ENCODE measurements around the gene TIMM17B. TPM values are rescaled to one million over a fixed set of nuclear protein-coding genes. Genes with fewer than 3 reads are reported as not detected.

TIMM17B gene
- total RNA-seq, 4 donors from 2014 or later: 33.8 to 67.9 (median 54.5) TPM

DNA sequence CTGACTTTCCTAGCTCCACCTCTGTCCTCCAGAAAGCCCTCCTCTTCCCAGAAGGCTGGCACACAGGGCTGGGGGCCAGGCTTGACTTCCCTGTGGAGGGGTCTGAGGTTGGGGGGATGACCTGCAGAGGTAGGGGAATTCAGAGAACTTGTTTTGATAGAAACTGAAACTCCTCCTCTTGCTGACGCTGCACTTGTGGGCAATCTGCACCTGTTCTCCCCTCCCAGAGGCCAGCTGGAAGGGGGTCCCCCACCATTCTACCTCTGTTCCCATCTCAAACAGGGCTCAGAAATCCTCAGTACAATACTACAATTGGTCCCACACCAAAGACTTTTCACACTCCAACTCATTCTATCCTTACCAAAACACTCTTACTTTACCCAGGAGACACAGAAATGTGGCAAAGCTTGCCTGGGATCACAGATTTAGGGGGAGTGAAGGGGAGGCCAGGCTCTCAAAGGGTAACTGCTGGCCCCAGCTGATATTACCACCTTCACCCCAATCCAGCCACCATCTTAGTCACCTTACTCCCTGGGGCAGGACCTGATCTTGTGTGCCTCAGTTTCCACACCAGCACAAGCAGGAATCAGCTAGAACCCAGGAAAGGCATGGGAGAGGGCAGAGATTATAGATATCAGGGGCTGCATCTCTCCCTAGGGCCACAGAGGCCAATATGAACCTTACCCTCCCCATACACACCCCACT is 41.3 kb upstream of the TIMM17B start:
- peak in 2 of 3 donors; percentile 79 to 85 for DNase-seq

DNA sequence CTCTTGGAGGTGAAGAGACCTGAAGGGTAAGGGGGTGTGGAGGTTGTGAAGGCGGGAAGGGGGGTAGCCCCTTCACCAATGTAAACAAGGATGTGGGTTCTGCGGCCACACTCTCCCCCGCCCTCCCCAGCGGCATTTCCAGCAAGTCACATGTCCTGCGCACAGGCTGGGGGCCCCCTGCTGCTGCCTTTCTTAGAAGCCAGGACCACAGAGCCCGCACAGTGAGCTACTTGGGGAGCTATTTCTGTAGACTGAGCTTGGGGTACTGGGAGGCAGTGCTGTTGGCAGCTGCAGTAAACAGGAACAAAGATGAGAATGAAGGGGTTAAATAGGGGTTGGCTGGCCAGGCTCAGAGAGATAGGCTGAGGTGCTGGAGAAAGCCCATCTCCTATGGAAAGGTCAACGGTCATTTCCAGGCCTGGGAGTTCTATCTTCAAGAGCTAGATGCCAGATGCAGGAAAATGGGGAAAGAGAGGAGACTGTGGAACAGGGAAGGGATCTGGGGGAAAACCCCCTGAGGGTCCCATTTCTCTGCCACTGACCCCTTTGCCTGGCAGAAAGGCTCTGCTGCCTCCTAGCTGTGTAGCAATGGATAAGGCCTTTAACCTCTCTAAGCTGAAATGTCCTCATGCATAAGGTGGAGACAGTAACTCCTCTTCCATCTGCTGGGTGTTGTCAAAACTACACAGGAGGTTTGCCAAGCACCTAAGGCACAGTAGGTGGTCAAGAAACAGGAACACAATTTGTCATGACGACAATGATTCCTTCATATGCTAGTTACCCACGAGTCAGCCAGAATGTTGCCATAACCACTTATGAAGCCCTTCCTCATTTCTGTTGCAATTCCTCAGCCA is 39.7 kb upstream of the TIMM17B start:
- Histone ChIP-seq H3K4me3 (peak overlapping the region in 1 of 4 donors; percentile 23), H3K4me1 (peaks cover 0 to 25% (median 14%) of the 10 kb centered on the region in 4 donors), H3K9me3 (no peaks in the 10 kb centered on the region), H3K27ac (peak overlapping the region; percentile 75 to 84 (median 76)), H3K36me3 (peaks cover 0 to 20% (median 0%) of the 10 kb centered on the region in 3 donors), H3K27me3 (no peaks in the 10 kb centered on the region)
- peak in 1 of 2 donors; percentile 23 for TF ChIP-seq POLR2A (IDR thresholded peaks at IDR 0.05)
- TF ChIP-seq, protein P1, sequence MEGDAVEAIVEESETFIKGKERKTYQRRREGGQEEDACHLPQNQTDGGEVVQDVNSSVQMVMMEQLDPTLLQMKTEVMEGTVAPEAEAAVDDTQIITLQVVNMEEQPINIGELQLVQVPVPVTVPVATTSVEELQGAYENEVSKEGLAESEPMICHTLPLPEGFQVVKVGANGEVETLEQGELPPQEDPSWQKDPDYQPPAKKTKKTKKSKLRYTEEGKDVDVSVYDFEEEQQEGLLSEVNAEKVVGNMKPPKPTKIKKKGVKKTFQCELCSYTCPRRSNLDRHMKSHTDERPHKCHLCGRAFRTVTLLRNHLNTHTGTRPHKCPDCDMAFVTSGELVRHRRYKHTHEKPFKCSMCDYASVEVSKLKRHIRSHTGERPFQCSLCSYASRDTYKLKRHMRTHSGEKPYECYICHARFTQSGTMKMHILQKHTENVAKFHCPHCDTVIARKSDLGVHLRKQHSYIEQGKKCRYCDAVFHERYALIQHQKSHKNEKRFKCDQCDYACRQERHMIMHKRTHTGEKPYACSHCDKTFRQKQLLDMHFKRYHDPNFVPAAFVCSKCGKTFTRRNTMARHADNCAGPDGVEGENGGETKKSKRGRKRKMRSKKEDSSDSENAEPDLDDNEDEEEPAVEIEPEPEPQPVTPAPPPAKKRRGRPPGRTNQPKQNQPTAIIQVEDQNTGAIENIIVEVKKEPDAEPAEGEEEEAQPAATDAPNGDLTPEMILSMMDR (IDR thresholded peaks at IDR 0.05): peak in 3 of 6 experiments; percentile 9 to 16 (median 12)
- peak; percentile 53 to 96 (median 94) for DNase-seq

More for the DNA sequence above, 41.3 kb upstream of the TIMM17B start:
- no peaks in the 10 kb centered on the region for H3K27me3 ChIP-seq
- H3K9me3 ChIP-seq: no peaks in the 10 kb centered on the region
- peaks cover 0 to 12% (median 0%) of the 10 kb centered on the region in 3 donors for H3K36me3 ChIP-seq
- H3K27ac ChIP-seq: peak overlapping the region; percentile 74 to 84 (median 76)
- H3K4me1 ChIP-seq: peaks cover 0 to 25% (median 14%) of the 10 kb centered on the region in 4 donors
- no peak for TF ChIP-seq POLR2A (IDR thresholded peaks at IDR 0.05)
- TF ChIP-seq, protein P1 (IDR thresholded peaks at IDR 0.05): no peak
- no peak overlapping the region for H3K4me3 ChIP-seq

DNA sequence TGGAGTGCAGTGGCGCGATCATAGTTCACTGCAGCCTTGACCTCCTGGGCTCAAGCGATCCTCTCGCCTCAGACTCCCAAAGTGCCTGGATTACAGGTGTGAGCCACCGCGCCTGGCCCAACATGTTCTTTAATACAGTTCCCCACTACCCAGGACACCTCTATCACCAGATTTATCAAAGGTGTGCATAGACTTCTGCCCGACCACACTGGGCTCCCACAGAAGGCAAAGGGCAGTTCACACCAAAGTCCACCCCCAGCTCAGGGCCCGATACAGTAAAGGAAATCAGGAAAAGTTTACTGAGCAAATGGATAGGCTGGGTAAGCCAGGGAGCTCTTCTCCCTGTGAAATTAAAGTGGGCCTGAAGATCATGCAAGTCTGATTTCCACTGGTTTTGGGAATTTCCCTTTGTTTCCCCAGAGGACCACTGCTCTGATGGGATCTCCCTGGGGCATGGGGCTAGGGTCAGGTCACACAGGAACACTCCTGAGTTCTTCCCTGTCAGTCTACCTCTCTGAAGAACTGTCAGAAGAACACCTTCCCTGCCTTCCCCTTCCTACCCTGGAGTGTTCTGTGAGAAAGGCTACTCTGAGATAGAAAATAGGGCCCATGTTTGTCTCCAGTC is 39.0 kb upstream of the TIMM17B start:
- Histone ChIP-seq H3K36me3 (peaks cover 0 to 28% (median 0%) of the 10 kb centered on the region in 3 donors), H3K4me1 (peaks cover 0 to 25% (median 14%) of the 10 kb centered on the region in 4 donors), H3K4me3 (peak overlapping the region in 1 of 4 donors; percentile 23), H3K9me3 (no peaks in the 10 kb centered on the region), H3K27me3 (no peaks in the 10 kb centered on the region), H3K27ac (peak overlapping the region; percentile 62 to 76 (median 75))
- TF ChIP-seq POLR2A (IDR thresholded peaks at IDR 0.05): no peak
- TF ChIP-seq, protein P1 (IDR thresholded peaks at IDR 0.05): no peak
- no peak for DNase-seq

DNA sequence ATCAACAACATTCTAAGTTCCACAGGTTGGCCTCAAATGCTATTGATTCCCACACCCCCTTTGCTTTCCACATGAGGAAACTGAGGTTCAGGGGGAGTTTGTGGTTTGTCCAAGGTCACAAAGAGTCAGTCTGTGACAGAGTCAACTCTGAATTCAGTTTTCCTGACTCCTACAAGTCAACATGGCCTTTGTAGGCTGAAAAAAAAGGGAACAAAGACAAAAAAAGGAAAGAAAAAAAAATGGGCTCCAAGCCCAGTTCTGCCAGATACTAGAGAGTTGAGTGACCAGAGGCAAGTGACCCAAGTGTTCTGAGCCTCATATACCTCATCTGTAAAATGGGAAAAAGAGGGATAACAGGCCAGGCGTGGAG is 37.7 kb upstream of the TIMM17B start:
- peaks cover 0 to 20% (median 10%) of the 10 kb centered on the region in 4 donors for H3K4me1 ChIP-seq
- H3K36me3 ChIP-seq: peaks cover 0 to 40% (median 0%) of the 10 kb centered on the region in 3 donors
- H3K27ac ChIP-seq: peak overlapping the region in 1 of 4 donors; percentile 75
- no peak for DNase-seq
- no peak overlapping the region for H3K4me3 ChIP-seq
- H3K9me3 ChIP-seq: no peaks in the 10 kb centered on the region
- TF ChIP-seq, protein P1 (IDR thresholded peaks at IDR 0.05): no peak
- no peak for TF ChIP-seq POLR2A (IDR thresholded peaks at IDR 0.05)
- no peaks in the 10 kb centered on the region for H3K27me3 ChIP-seq

DNA sequence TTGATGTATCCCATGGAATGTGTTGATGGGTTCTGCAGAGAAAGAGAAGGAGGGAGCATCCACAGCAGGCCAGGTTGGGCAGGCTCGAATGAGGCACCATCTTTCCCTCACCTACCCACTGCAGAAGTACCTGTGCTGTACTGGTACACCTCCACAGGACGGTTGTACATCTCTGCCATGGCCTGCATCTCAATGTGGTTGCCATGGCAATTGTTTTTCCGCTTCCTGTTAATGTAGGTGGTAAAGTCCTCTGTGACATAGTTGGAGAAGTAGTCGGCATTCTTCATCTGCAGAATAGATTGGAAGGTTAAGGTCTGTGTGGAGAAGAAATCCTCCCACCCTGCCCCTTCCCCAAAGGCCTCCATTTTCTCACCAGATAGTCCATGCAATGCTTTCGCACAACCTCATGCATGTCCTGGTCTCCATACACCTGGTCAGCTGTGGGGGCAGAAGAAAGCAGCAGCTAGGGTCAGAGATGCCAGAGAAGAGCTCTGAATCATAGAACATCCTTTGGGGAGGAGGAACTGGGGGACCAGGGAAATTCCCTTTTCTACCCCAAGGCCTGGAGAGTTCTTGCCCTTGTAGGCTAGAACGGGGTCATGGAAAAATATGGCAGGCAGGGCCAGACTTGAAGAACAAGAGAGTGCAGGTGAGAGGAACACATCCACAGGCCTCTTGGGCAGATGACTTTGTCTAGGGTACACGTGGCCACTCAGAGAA is 37.2 kb upstream of the TIMM17B start:
- TF ChIP-seq, protein P1 (IDR thresholded peaks at IDR 0.05): no peak
- no peak for TF ChIP-seq POLR2A (IDR thresholded peaks at IDR 0.05)
- Histone ChIP-seq H3K4me1 (peaks cover 0 to 16% (median 8%) of the 10 kb centered on the region in 4 donors), H3K4me3 (no peak overlapping the region), H3K36me3 (peaks cover 0 to 46% (median 0%) of the 10 kb centered on the region in 3 donors), H3K9me3 (no peaks in the 10 kb centered on the region), H3K27ac (peak overlapping the region in 1 of 4 donors; percentile 75), H3K27me3 (no peaks in the 10 kb centered on the region)
- DNase-seq: no peak

Data from Peyer's patch (tissue), 4 donors.